Prostate gland (tissue), 2 donors: ENCODE measurements around the gene CBLL1. TPM values are rescaled to one million over a fixed set of nuclear protein-coding genes. Genes with fewer than 3 reads are reported as not detected.
A peak's percentile ranks its signal among the peaks of the same experiment; 100 is the strongest.

Experiments used
- DNase-seq: peaks from one replicate; pipeline ENCODE4 v3.0.0-alpha.2; 2019; ENCODE audit warnings: low spot score
- H3K27ac ChIP-seq, 2 donors: fragments of 200-600 bp; sonication (generic); 2 replicates each; pipeline ENCODE4 v1.5.1; 2017 to 2019
- H3K27me3 ChIP-seq: fragments of 200-600 bp; sonication (generic); replicated peaks from 2 replicates; pipeline ENCODE4 v1.5.1; 2019; ENCODE audit not compliant: insufficient read depth
- H3K36me3 ChIP-seq, 2 donors: fragments of 200-600 bp; sonication (generic); 1 replicate in 1 of 2; 2 replicates in 1 of 2; pipeline versions ENCODE4 v1.5.1 to v1.8.1; 2017 to 2019
- H3K4me1 ChIP-seq: fragments of 200-600 bp; sonication (generic); replicated peaks from 2 replicates; pipeline ENCODE4 v1.5.1; 2019
- H3K4me3 ChIP-seq, 2 donors: fragments of 200-600 bp; sonication (generic); 2 replicates each; pipeline ENCODE4 v1.5.1; 2017 to 2019
- H3K9me3 ChIP-seq: fragments of 200-600 bp; sonication (generic); 2 replicates; pipeline ENCODE4 v1.5.1; 2017
- POLR2A ChIP-seq: fragments of 450-650 bp; IDR thresholded peaks from one replicate; pipeline ENCODE4 v1.6.1; 2016; ENCODE audit warnings: antibody characterized with exemption, mild to moderate bottlenecking
- POLR2AphosphoS5 ChIP-seq: sonication (generic); formaldehyde crosslinking; IDR thresholded peaks from one replicate; pipeline ENCODE4 v1.6.1; 2017; ENCODE audit warnings: antibody characterized with exemption
- WGBS: methylation state at CpG from one replicate; pipeline ENCODE4 v1.1.5; 2018; 5-methylcytosine and 5-hydroxymethylcytosine counted together
- intact Hi-C: fragments of 100-400 bp; cut with DNase I; formaldehyde crosslinking; loops from one replicate; pipeline ENCODE4 v1.14.2; 2022
- total RNA-seq, 2 donors: library from RNA; depleted of rRNA; stranded (reverse); fragments of >200 nt; gene quantifications; one replicate each; pipeline ENCODE4 v1.1.0, GENCODE V29; 2016
- TF ChIP-seq, protein P1 (sequence below), 4 experiments: fragments of 200-600 bp in 2 of 4; fragments of 450-650 bp in 2 of 4; sonication (generic) in 2 of 4; IDR thresholded peaks; 1 replicate in 3 of 4; 2 replicates in 1 of 4; pipeline ENCODE4 v1.5.1; 2016 to 2019; ENCODE audit warnings: antibody characterized with exemption in 4 of 4, mild to moderate bottlenecking in 2 of 4, moderate library complexity in 2 of 4

Gene CBLL1
- total RNA-seq, 2 donors from 2014 or later, result 35.3 to 49.2 TPM

DNA sequence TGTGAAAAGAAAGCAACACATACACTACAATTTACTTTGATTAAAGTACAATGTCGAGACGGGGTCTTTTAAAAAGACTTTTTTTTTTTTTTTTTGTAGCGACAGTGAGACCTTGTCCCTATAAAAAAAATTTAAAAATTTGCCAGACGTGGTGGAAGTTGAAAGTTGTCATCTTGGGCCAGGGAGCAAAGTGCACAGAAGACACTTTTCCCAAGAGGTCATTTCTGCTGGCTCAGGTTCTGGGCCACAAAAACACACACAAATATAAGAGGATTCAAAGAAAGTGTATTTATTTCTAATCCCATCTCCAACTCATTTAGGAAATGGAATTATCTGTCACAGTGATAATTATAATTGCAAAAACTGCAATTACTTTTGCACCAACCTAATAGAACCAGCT is 34.3 kb downstream of the CBLL1 start:
- no peak overlapping the region for H3K4me3 ChIP-seq
- TF ChIP-seq POLR2AphosphoS5 (no peak), POLR2A (no peak)
- TF ChIP-seq, protein P1, sequence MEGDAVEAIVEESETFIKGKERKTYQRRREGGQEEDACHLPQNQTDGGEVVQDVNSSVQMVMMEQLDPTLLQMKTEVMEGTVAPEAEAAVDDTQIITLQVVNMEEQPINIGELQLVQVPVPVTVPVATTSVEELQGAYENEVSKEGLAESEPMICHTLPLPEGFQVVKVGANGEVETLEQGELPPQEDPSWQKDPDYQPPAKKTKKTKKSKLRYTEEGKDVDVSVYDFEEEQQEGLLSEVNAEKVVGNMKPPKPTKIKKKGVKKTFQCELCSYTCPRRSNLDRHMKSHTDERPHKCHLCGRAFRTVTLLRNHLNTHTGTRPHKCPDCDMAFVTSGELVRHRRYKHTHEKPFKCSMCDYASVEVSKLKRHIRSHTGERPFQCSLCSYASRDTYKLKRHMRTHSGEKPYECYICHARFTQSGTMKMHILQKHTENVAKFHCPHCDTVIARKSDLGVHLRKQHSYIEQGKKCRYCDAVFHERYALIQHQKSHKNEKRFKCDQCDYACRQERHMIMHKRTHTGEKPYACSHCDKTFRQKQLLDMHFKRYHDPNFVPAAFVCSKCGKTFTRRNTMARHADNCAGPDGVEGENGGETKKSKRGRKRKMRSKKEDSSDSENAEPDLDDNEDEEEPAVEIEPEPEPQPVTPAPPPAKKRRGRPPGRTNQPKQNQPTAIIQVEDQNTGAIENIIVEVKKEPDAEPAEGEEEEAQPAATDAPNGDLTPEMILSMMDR (IDR thresholded peaks at IDR 0.05), result no peak
- no peaks in the 10 kb centered on the region for H3K27me3 ChIP-seq
- H3K9me3 ChIP-seq, result no peaks in the 10 kb centered on the region
- intact Hi-C loops, result loop anchor here (5.0 to 10.0 kb wide), 3 partner anchors 34 to 97 kb away; partner anchors contain the start of gene CBLL1
- H3K4me1 ChIP-seq, result no peaks in the 10 kb centered on the region
- peak overlapping the region; percentile 59 to 70 for H3K27ac ChIP-seq
- no peaks in the 10 kb centered on the region for H3K36me3 ChIP-seq
- DNase-seq, result no peak
- WGBS, result 83% methylated on average over 4 of the region's 4 CpGs

DNA sequence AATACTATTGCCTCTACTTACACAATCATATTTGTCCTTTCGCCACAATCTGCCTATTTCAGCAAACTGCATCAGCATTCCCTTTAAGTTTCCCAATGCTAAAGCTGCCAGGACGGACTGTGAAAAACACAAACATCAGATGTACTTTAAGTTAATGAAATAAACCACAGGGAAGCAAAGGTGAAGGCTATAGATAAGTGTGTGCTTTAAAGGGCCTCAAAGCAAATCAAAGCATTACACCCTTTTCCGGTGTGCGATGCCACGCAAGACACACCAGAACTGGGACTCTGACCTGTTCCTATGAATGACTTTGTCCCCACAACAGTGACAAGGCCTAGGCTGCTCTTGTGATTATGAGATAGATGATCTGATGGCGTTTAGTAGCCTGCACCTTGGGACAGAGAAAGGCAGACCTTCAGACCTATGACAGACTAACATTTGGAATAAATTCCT is 35.7 kb downstream of the CBLL1 start:
- intact Hi-C loops, result loop anchor here (5.0 to 10.0 kb wide), 3 partner anchors 33 to 95 kb away; partner anchors contain the start of gene CBLL1

DNA sequence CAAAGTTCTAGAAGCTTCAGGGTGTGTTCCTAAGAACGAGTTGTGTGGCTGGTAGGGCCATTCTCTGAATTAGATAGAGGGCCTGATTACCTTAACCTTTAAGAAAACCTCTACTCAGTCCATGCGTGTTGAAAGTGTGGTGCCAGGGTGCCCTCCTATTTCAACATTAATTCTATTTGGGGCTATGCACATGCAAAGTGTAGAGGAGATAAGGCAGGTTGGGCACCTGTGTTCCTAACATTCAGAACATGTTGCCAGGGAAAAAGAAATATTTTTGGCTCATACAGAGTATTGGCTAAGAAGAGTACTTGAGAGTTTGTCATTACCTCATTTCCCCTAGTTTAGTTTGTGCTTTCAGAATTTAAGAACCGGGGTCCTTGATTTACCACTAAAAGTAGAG is 38.4 kb downstream of the CBLL1 start:
- intact Hi-C loops, result no loop called here
- peak overlapping the region in 1 of 2 donors; percentile 5 for H3K27ac ChIP-seq
- peaks cover 13% of the 10 kb centered on the region for H3K4me1 ChIP-seq
- no peak for TF ChIP-seq POLR2A
- no peak for TF ChIP-seq POLR2AphosphoS5
- TF ChIP-seq, protein P1 (IDR thresholded peaks at IDR 0.05), result no peak
- WGBS, result 67% methylated on average over 3 of the region's 3 CpGs
- DNase-seq, result no peak
- no peak overlapping the region for H3K4me3 ChIP-seq
- H3K9me3 ChIP-seq, result no peaks in the 10 kb centered on the region
- H3K36me3 ChIP-seq, result no peaks in the 10 kb centered on the region
- no peaks in the 10 kb centered on the region for H3K27me3 ChIP-seq

More for the DNA sequence above, 35.7 kb downstream of the CBLL1 start:
- H3K27ac ChIP-seq, result peak overlapping the region in 1 of 2 donors; percentile 70
- no peaks in the 10 kb centered on the region for H3K9me3 ChIP-seq
- TF ChIP-seq POLR2AphosphoS5, result no peak
- H3K4me1 ChIP-seq, result peaks cover under 1% of the 10 kb centered on the region
- no peak overlapping the region for H3K4me3 ChIP-seq
- no peaks in the 10 kb centered on the region for H3K27me3 ChIP-seq
- no peak for DNase-seq
- WGBS, result 89% methylated on average over 6 of the region's 6 CpGs
- no peaks in the 10 kb centered on the region for H3K36me3 ChIP-seq

DNA sequence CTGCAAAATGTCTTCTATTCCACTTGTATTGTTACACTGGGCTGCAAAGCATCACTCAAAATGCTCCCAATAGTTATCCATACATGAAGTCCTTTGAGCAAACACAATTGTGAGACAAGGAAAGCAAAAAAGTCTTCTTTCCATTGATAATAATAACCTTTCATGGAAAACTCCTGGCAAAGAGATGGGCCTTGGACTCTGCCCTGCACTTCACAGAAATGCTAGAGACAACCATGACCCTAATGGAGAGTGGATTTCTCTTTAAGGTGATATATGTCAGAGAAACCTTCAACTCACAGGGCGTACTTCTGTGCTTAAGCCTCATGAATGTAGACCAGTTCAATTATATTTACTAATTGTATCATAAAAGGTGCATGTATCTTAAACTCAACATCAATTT is 39.7 kb downstream of the CBLL1 start:
- no peaks in the 10 kb centered on the region for H3K27me3 ChIP-seq
- DNase-seq, result no peak
- H3K9me3 ChIP-seq, result no peaks in the 10 kb centered on the region
- H3K4me1 ChIP-seq, result peaks cover 13% of the 10 kb centered on the region
- H3K27ac ChIP-seq, result peak overlapping the region; percentile 74 to 91
- TF ChIP-seq, protein P1 (IDR thresholded peaks at IDR 0.05), result no peak
- TF ChIP-seq POLR2AphosphoS5 (no peak), POLR2A (no peak)
- H3K4me3 ChIP-seq, result no peak overlapping the region
- intact Hi-C loops, result no loop called here
- 100% methylated on average over 1 of the region's 1 CpG for WGBS
- no peaks in the 10 kb centered on the region for H3K36me3 ChIP-seq

DNA sequence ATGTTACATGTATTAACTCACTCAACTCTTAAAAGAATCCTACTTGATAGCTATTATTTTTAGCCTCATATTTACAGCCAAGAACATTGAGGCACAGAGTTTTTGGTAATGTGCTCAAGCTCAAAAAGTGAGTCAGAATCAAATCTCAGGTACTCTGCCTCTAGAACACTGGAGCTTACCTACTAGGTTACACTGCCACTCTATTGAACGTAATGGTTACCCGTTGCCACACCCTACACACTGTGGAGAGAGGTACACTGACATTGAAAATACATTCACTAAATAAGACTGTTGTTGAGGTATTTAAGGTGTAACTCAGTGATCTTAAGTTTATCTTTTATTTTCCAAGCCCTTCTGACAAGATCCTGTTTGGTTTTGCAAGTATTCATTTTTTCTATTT is 41.2 kb downstream of the CBLL1 start:
- Histone ChIP-seq H3K4me1 (peaks cover 13% of the 10 kb centered on the region), H3K9me3 (no peaks in the 10 kb centered on the region), H3K27ac (peak overlapping the region; percentile 74 to 91), H3K36me3 (no peaks in the 10 kb centered on the region), H3K4me3 (no peak overlapping the region), H3K27me3 (no peaks in the 10 kb centered on the region)
- 66% methylated on average over 2 of the region's 2 CpGs for WGBS
- intact Hi-C loops, result no loop called here
- DNase-seq, result no peak
- no peak for TF ChIP-seq POLR2A
- TF ChIP-seq, protein P1 (IDR thresholded peaks at IDR 0.05), result no peak
- TF ChIP-seq POLR2AphosphoS5, result peak; percentile 33
